ENCODE data around the gene PANK1. TPM values are rescaled to one million over a fixed set of nuclear protein-coding genes. Genes with fewer than 3 reads are reported as not detected.

Gene PANK1
- polyA plus RNA-seq, 1 of the 3 experiments (the other 2 are of a cell fraction): 4.2 TPM

DNA sequence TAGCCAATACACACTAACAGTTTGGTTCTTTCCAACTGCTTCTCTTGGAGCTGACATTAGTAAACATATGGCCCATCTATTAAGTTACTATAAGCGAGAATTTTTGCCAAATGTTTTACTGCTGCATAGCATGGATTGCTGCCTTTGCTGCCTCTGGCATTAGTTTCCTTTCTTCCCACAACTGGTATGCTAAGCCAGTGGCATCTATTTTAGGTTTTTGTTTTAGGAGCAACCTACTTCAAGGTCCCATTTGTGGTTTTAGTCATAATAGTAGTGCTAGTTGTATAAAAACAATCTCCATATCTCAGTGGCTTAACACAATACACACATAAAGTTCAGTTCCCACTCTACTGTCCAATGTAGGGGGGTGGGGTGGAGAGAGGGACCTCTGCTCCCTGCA, 25.9 kb upstream of the PANK1 start:
- 79% methylated on average over 1 of the region's 1 CpG for WGBS (ENCODE audit: low lambda C conversion rate)
- Histone ChIP-seq H3K27me3 (ENCODE audit: insufficient read depth) (no peaks in the 10 kb centered on the region), H3K9ac (no peak overlapping the region), H3K27ac (ENCODE audit: low read depth in 2 of 2, low read length in 1 of 2) (no peak overlapping the region), H3K9me2 (no peaks in the 10 kb centered on the region), H3F3A (replicated peaks; ENCODE audit: insufficient read depth) (no peaks in the 10 kb centered on the region), H3K79me2 (ENCODE audit: insufficient read depth) (no peaks in the 10 kb centered on the region), H3K4me3 (ENCODE audit: low read depth in 2 of 2, low read length in 1 of 2) (no peak overlapping the region), H3K36me3 (replicated peaks in 1 of 2; ENCODE audit: control insufficient read depth in 1 of 2, insufficient read depth in 2 of 2, low read length in 1 of 2) (no peaks in the 10 kb centered on the region), H2AFZ (ENCODE audit: low read depth) (no peak overlapping the region), H4K20me1 (ENCODE audit: insufficient read depth) (no peaks in the 10 kb centered on the region), H3K4me2 (no peak overlapping the region), H3K9me3 (no peaks in the 10 kb centered on the region), H3K4me1 (ENCODE audit: control insufficient read depth in 1 of 2, insufficient read depth in 2 of 2, low read depth in 1 of 2, low read length in 1 of 2) (peaks cover 0 to 4% of the 10 kb centered on the region in 2 experiments; a peak in 1 of 4 replicates)
- CTCF ChIA-PET: interaction anchor here (1.1 kb wide), 1 partner anchor 10 kb away, joined by 3 read pairs; no protein-coding TSS in a partner anchor
- POLR2A ChIA-PET: no interaction called here
- DNase-seq: no peak
- TF ChIP-seq FOSL2 (IDR thresholded peaks at IDR 0.05; ENCODE audit: borderline replicate concordance, low read depth) (no peak), RXRA (IDR thresholded peaks at IDR 0.05; ENCODE audit: borderline replicate concordance, low read depth) (no peak), NRF1 (IDR thresholded peaks at IDR 0.05; ENCODE audit: low read depth, low read length) (no peak), GABPA (IDR thresholded peaks at IDR 0.05; ENCODE audit: low read depth) (no peak), MXI1 (IDR thresholded peaks at IDR 0.05; ENCODE audit: low read depth, low read length) (no peak), SIN3A (IDR thresholded peaks at IDR 0.05; ENCODE audit: borderline replicate concordance, low read depth, low read length) (no peak), TCF12 (IDR thresholded peaks at IDR 0.05) (no peak), SMC3 (IDR thresholded peaks at IDR 0.05; ENCODE audit: low read depth, low read length) (no peak), NFIC (IDR thresholded peaks at IDR 0.05; ENCODE audit: borderline replicate concordance) (no peak), ELF1 (IDR thresholded peaks at IDR 0.05) (no peak), POLR2AphosphoS5 (IDR thresholded peaks at IDR 0.05; ENCODE audit: low read depth, low read length) (no peak), EP300 (IDR thresholded peaks at IDR 0.05; ENCODE audit: borderline replicate concordance in 1 of 2, low read depth in 1 of 2, low read length in 1 of 2) (no peak), FOXJ3 (CRISPR knock-in tag; IDR thresholded peaks at IDR 0.05) (no peak)
- TF ChIP-seq, protein P1, sequence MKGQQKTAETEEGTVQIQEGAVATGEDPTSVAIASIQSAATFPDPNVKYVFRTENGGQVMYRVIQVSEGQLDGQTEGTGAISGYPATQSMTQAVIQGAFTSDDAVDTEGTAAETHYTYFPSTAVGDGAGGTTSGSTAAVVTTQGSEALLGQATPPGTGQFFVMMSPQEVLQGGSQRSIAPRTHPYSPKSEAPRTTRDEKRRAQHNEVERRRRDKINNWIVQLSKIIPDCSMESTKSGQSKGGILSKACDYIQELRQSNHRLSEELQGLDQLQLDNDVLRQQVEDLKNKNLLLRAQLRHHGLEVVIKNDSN (IDR thresholded peaks at IDR 0.05; ENCODE audit: borderline replicate concordance, low read depth): no peak
- TF ChIP-seq, protein P2, sequence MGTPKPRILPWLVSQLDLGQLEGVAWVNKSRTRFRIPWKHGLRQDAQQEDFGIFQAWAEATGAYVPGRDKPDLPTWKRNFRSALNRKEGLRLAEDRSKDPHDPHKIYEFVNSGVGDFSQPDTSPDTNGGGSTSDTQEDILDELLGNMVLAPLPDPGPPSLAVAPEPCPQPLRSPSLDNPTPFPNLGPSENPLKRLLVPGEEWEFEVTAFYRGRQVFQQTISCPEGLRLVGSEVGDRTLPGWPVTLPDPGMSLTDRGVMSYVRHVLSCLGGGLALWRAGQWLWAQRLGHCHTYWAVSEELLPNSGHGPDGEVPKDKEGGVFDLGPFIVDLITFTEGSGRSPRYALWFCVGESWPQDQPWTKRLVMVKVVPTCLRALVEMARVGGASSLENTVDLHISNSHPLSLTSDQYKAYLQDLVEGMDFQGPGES (IDR thresholded peaks at IDR 0.05; ENCODE audit: low read depth, low read length): no peak
- TF ChIP-seq, protein P3, sequence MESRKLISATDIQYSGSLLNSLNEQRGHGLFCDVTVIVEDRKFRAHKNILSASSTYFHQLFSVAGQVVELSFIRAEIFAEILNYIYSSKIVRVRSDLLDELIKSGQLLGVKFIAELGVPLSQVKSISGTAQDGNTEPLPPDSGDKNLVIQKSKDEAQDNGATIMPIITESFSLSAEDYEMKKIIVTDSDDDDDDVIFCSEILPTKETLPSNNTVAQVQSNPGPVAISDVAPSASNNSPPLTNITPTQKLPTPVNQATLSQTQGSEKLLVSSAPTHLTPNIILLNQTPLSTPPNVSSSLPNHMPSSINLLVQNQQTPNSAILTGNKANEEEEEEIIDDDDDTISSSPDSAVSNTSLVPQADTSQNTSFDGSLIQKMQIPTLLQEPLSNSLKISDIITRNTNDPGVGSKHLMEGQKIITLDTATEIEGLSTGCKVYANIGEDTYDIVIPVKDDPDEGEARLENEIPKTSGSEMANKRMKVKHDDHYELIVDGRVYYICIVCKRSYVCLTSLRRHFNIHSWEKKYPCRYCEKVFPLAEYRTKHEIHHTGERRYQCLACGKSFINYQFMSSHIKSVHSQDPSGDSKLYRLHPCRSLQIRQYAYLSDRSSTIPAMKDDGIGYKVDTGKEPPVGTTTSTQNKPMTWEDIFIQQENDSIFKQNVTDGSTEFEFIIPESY (IDR thresholded peaks at IDR 0.05; ENCODE audit: borderline replicate concordance, low read depth): no peak
- TF ChIP-seq, protein P4, sequence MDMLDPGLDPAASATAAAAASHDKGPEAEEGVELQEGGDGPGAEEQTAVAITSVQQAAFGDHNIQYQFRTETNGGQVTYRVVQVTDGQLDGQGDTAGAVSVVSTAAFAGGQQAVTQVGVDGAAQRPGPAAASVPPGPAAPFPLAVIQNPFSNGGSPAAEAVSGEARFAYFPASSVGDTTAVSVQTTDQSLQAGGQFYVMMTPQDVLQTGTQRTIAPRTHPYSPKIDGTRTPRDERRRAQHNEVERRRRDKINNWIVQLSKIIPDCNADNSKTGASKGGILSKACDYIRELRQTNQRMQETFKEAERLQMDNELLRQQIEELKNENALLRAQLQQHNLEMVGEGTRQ (IDR thresholded peaks at IDR 0.05; ENCODE audit: borderline replicate concordance, low read depth, low read length): no peak
- TF ChIP-seq, protein P5, sequence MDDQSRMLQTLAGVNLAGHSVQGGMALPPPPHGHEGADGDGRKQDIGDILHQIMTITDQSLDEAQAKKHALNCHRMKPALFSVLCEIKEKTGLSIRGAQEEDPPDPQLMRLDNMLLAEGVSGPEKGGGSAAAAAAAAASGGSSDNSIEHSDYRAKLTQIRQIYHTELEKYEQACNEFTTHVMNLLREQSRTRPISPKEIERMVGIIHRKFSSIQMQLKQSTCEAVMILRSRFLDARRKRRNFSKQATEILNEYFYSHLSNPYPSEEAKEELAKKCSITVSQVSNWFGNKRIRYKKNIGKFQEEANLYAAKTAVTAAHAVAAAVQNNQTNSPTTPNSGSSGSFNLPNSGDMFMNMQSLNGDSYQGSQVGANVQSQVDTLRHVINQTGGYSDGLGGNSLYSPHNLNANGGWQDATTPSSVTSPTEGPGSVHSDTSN (IDR thresholded peaks at IDR 0.05): no peak
- TF ChIP-seq, protein P6, sequence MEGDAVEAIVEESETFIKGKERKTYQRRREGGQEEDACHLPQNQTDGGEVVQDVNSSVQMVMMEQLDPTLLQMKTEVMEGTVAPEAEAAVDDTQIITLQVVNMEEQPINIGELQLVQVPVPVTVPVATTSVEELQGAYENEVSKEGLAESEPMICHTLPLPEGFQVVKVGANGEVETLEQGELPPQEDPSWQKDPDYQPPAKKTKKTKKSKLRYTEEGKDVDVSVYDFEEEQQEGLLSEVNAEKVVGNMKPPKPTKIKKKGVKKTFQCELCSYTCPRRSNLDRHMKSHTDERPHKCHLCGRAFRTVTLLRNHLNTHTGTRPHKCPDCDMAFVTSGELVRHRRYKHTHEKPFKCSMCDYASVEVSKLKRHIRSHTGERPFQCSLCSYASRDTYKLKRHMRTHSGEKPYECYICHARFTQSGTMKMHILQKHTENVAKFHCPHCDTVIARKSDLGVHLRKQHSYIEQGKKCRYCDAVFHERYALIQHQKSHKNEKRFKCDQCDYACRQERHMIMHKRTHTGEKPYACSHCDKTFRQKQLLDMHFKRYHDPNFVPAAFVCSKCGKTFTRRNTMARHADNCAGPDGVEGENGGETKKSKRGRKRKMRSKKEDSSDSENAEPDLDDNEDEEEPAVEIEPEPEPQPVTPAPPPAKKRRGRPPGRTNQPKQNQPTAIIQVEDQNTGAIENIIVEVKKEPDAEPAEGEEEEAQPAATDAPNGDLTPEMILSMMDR (IDR thresholded peaks at IDR 0.05): no peak
- TF ChIP-seq, protein P7, sequence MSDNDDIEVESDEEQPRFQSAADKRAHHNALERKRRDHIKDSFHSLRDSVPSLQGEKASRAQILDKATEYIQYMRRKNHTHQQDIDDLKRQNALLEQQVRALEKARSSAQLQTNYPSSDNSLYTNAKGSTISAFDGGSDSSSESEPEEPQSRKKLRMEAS (IDR thresholded peaks at IDR 0.05; ENCODE audit: low read depth): no peak
